Stomach (tissue), 9 donors: ENCODE measurements around the gene RETREG2. TPM values are rescaled to one million over a fixed set of nuclear protein-coding genes. Genes with fewer than 3 reads are reported as not detected.

ENCODE experiments used
- DNase-seq, 2 donors: peaks; one replicate each; pipeline versions ENCODE4 v3.0.0 to v3.0.0-alpha.2; 2013 to 2019
- H3K27ac ChIP-seq, 5 donors: fragments of 200-600 bp in 4 of 5; sonication (generic) in 4 of 5; one replicate each; pipeline ENCODE4 v1.5.1; 2013 to 2019; ENCODE audit warnings: mild to moderate bottlenecking in 1 of 5, moderate library complexity in 1 of 5
- H3K27me3 ChIP-seq, 3 donors: fragments of 200-600 bp; sonication (generic); one replicate each; pipeline ENCODE4 v1.5.1; 2017 to 2019; ENCODE audit warnings: mixed run types in 1 of 3
- H3K36me3 ChIP-seq, 4 donors: fragments of 200-600 bp; sonication (generic); 1 replicate in 3 of 4; 2 replicates in 1 of 4; pipeline ENCODE4 v1.5.1; 2016 to 2019
- H3K4me1 ChIP-seq, 4 donors: fragments of 200-600 bp; sonication (generic); one replicate each; pipeline ENCODE4 v1.5.1; 2016 to 2019
- H3K4me3 ChIP-seq, 4 donors: fragments of 200-600 bp; sonication (generic) in 3 of 4; one replicate each; pipeline ENCODE4 v1.5.1; 2016 to 2019; ENCODE audit warnings: mild to moderate bottlenecking in 1 of 4
- H3K9me3 ChIP-seq, 4 donors: fragments of 200-600 bp; sonication (generic); one replicate each; pipeline ENCODE4 v1.5.1; 2016 to 2019
- CTCF ChIP-seq, 7 experiments: fragments of 450-650 bp in 4 of 7; fragments of 200-600 bp in 3 of 7; sonication (generic) in 3 of 7; IDR thresholded peaks; one replicate each; pipeline ENCODE4 v1.5.1; 2016 to 2019; ENCODE audit warnings: antibody characterized with exemption in 7 of 7, control low read depth in 2 of 7, mild to moderate bottlenecking in 1 of 7
- EP300 ChIP-seq: sonication (generic); formaldehyde crosslinking; IDR thresholded peaks from one replicate; pipeline ENCODE4 v1.6.1; 2017; ENCODE audit warnings: antibody characterized with exemption
- POLR2A ChIP-seq, 4 donors: fragments of 450-650 bp; IDR thresholded peaks; one replicate each; pipeline ENCODE4 v1.6.1; 2016; ENCODE audit warnings: antibody characterized with exemption in 4 of 4, control low read depth in 2 of 4, mild to moderate bottlenecking in 1 of 4, moderate library complexity in 1 of 4
- POLR2AphosphoS5 ChIP-seq, 3 donors: sonication (generic); formaldehyde crosslinking; IDR thresholded peaks; one replicate each; pipeline ENCODE4 v1.6.1; 2016; ENCODE audit warnings: antibody characterized with exemption in 3 of 3
- WGBS, 5 donors: extraction: QIAGEN DNeasy Blood & Tissue Kit in 3 of 5; methylation state at CpG; one replicate each; pipeline versions ENCODE4 v1.1.5 to v1.1.7; 2013 to 2018; 5-methylcytosine and 5-hydroxymethylcytosine counted together
- intact Hi-C: fragments of 100-400 bp; cut with DNase I; formaldehyde crosslinking; loops from one replicate; pipeline ENCODE4 v1.15.1; 2023; ENCODE audit warnings: low total_unique reads
- polyA plus RNA-seq, 3 donors: library from polyadenylated mRNA; stranded (reverse); fragments of 200-250 nt; gene quantifications; one replicate each; pipeline ENCODE4 v1.2.3, GENCODE V29; 2013
- total RNA-seq, 5 donors: library from RNA; depleted of rRNA; stranded (reverse); fragments of >200 nt; gene quantifications; one replicate each; pipeline versions ENCODE4 v1.1.0 to v1.2.3, GENCODE V29; 2014 to 2016
- donor health status: healthy with polysubstance abuse.
- donor health status: Bipolar disorder and iron deficiency.
- donor health status: healthy.

RETREG2 gene
- total and polyA plus RNA-seq, 8 donors: 23.9 to 97.3 (median 43.0) TPM

GRCh38 chr2:219214141-219214540 is 36.1 kb downstream of the RETREG2 start:
- no peak for TF ChIP-seq EP300
- TF ChIP-seq POLR2AphosphoS5 (IDR thresholded peaks at IDR 0.05): no peak
- no peak for TF ChIP-seq POLR2A (IDR thresholded peaks at IDR 0.05)
- Histone ChIP-seq H3K9me3 (no peaks in the 10 kb centered on the region), H3K4me3 (no peak overlapping the region), H3K4me1 (peaks cover 19 to 41% (median 29%) of the 10 kb centered on the region in 4 donors), H3K27me3 (no peaks in the 10 kb centered on the region), H3K27ac (no peak overlapping the region), H3K36me3 (peaks cover 58 to 70% (median 65%) of the 10 kb centered on the region in 4 donors)
- DNase-seq: no peak
- 95 to 98% (median 96%) methylated on average over 15 of the region's 15 CpGs for WGBS, 5 donors
- intact Hi-C loops: no loop called here

- no peak for DNase-seq
- TF ChIP-seq EP300 (no peak), POLR2A (IDR thresholded peaks at IDR 0.05) (no peak), CTCF (IDR thresholded peaks at IDR 0.05) (no peak), POLR2AphosphoS5 (IDR thresholded peaks at IDR 0.05) (no peak)
- Histone ChIP-seq H3K27me3 (no peaks in the 10 kb centered on the region), H3K4me1 (peaks cover 25 to 47% (median 34%) of the 10 kb centered on the region in 4 donors), H3K4me3 (no peak overlapping the region), H3K36me3 (peaks cover 53 to 66% (median 61%) of the 10 kb centered on the region in 4 donors), H3K9me3 (no peaks in the 10 kb centered on the region), H3K27ac (no peak overlapping the region)
- intact Hi-C loops: loop anchor here (5.0 kb wide), 1 partner anchor 42 kb away; the partner anchor contains the start of gene SLC23A3
- WGBS, 5 donors: 87 to 94% (median 93%) methylated on average over 6 of the region's 6 CpGs
Measured at GRCh38 chr2:219214786-219215185, 36.7 kb downstream of the RETREG2 start.

- TF ChIP-seq POLR2A (IDR thresholded peaks at IDR 0.05) (no peak), EP300 (no peak), CTCF (IDR thresholded peaks at IDR 0.05) (no peak), POLR2AphosphoS5 (IDR thresholded peaks at IDR 0.05) (no peak)
- WGBS, 5 donors: 86 to 93% (median 91%) methylated on average over 23 to 27 of the region's 27 CpGs
- no peaks in the 10 kb centered on the region for H3K9me3 ChIP-seq
- intact Hi-C loops: loop anchor here (5.0 kb wide), 1 partner anchor 44 kb away; the partner anchor contains the start of gene SLC23A3
- no peaks in the 10 kb centered on the region for H3K27me3 ChIP-seq
- DNase-seq: no peak
- H3K36me3 ChIP-seq: peaks cover 52 to 66% (median 61%) of the 10 kb centered on the region in 4 donors
- H3K27ac ChIP-seq: peak overlapping the region in 3 of 5 donors; percentile 89 to 95 (median 94)
- H3K4me3 ChIP-seq: no peak overlapping the region
- peaks cover 25 to 51% (median 40%) of the 10 kb centered on the region in 4 donors for H3K4me1 ChIP-seq
Measured at GRCh38 chr2:219215871-219216534, 37.9 kb downstream of the RETREG2 start.

- TF ChIP-seq EP300 (no peak), POLR2A (IDR thresholded peaks at IDR 0.05) (no peak), POLR2AphosphoS5 (IDR thresholded peaks at IDR 0.05) (no peak), CTCF (IDR thresholded peaks at IDR 0.05) (no peak)
- intact Hi-C loops: loop anchor here (5.0 kb wide), 1 partner anchor 44 kb away; the partner anchor contains the start of gene SLC23A3
- DNase-seq: no peak
- H3K4me3 ChIP-seq: no peak overlapping the region
- peaks cover 56 to 68% (median 63%) of the 10 kb centered on the region in 4 donors for H3K36me3 ChIP-seq
- H3K4me1 ChIP-seq: peaks cover 25 to 49% (median 39%) of the 10 kb centered on the region in 4 donors
- no peaks in the 10 kb centered on the region for H3K9me3 ChIP-seq
- WGBS, 5 donors: 81 to 94% (median 88%) methylated on average over 6 of the region's 6 CpGs
- H3K27me3 ChIP-seq: no peaks in the 10 kb centered on the region
- peak overlapping the region in 3 of 5 donors; percentile 89 to 95 (median 94) for H3K27ac ChIP-seq
Measured at GRCh38 chr2:219216535-219216915, 38.5 kb downstream of the RETREG2 start.
